GM12874 (cell line): ENCODE results near the gene UNC50.

Source experiments
- TF ChIP-seq, protein P1 (sequence below): IDR thresholded peaks from 2 replicates; pipeline ENCODE4 v1.5.1; 2011; ENCODE audit warnings: low read depth, mild to moderate bottlenecking, control low read depth, low read length, moderate library complexity; ENCODE audit not compliant: insufficient read depth

The UNC50 gene

DNA sequence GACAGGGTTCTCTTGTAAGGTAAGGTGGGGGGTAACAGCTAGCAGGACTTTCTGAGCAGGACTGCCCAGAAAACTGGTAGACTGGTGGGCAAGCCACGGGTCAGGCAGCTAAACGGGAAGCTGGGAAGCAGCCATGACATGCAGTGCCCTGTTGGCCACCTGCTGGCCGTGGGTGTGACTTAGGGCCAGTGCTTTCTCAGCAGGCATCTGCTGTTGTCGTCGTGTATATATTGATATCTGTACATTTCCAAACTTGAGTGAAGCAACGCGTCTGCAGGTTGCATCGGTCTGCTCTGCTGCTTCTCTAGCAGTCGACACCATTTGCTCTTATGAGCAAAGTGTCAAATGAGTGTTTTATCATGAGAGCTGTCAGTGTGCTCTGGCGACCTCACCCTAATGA is 31.1 kb upstream of the UNC50 start:
- TF ChIP-seq, protein P1, sequence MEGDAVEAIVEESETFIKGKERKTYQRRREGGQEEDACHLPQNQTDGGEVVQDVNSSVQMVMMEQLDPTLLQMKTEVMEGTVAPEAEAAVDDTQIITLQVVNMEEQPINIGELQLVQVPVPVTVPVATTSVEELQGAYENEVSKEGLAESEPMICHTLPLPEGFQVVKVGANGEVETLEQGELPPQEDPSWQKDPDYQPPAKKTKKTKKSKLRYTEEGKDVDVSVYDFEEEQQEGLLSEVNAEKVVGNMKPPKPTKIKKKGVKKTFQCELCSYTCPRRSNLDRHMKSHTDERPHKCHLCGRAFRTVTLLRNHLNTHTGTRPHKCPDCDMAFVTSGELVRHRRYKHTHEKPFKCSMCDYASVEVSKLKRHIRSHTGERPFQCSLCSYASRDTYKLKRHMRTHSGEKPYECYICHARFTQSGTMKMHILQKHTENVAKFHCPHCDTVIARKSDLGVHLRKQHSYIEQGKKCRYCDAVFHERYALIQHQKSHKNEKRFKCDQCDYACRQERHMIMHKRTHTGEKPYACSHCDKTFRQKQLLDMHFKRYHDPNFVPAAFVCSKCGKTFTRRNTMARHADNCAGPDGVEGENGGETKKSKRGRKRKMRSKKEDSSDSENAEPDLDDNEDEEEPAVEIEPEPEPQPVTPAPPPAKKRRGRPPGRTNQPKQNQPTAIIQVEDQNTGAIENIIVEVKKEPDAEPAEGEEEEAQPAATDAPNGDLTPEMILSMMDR = no peak

DNA sequence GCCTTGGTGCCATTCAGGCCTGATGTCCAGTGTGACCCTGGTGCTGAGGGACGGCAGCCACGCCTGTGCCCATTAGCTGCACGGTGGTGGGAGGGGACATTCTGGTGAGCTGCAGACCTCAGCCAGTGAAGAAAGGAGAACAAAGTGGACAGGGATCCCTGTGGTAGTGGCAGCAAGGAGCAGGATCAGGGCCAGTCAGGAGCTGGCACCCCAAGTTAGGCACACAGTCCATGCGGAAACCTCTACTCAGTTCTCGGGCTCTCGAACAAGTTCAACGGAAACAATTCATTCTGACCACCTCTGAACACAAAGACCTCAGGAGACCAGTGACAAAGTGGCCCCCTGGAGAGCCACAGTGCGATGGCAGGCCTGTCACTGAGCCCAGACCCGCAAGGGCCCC is 30.2 kb upstream of the UNC50 start:
- TF ChIP-seq, protein P1 = no peak

DNA sequence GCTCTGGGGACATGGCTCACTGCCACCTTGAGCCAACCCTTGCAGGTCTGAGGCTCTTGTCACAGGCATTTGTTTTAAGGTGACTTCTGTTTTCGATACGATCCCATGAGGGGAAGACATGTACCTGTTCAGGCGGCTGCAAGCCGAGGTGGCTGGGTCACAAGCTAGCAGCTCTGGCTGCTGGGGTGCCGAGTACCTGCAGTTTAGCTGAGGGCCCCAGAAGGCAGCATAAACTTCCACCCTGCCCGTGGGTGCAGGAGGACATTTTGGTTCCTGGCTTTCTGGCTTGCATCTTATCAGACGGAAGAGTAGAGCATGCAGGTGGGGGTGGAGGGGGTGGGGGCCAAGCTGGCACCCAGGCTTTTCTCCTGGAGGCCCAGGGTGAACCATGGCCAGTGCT is 28.5 kb upstream of the UNC50 start:
- TF ChIP-seq, protein P1 = no peak

DNA sequence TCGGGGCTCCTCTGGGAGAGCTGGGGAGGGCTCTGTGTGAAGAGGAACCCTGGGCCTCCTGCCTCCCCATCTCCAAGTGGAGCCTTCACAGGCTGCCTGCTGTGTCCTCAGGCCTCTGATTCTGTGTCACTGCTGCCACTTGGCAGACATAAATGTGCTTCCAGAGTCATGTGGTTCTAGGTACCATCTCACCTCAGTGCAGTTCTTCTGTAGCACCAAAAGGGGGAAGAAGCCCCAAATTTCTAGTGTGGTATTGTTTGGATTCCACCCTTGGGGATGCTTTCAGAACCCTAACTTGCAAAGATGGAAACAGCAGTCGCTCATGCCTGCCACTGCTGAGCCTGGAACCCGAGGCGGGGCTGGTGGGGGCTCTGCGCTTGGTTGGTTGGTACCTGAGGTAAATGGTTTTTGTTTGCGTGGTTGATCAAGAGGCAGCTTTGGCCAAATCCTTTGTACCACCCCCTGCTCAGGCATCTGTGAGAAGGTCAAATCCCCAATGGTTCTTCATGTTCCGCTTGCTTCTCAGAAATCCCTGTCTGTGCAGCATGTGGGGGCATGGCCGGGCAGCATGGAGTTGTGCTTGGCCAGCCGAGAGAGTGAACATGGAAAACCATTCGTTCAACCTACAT is 27.6 kb upstream of the UNC50 start:
- TF ChIP-seq, protein P1 = 0 out of 2 replicates have a peak, but pooled peaks have one; percentile 11

DNA sequence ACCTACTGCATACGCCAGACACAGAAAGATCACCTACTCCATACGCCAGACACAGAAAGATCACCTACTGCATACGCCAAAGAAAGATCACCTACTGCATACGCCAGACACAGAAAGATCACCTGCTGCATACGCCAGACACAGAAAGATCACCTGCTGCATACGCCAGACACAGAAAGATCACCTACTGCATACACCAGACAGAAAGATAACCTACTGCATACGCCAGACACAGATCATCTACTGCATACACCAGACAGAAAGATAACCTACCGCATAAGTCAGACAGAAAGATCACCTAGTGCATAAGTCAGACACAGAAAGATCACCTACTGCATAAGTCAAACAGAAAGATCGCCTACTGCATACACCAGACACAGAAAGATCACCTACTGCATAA is 25.9 kb upstream of the UNC50 start:
- TF ChIP-seq, protein P1 = no peak

DNA sequence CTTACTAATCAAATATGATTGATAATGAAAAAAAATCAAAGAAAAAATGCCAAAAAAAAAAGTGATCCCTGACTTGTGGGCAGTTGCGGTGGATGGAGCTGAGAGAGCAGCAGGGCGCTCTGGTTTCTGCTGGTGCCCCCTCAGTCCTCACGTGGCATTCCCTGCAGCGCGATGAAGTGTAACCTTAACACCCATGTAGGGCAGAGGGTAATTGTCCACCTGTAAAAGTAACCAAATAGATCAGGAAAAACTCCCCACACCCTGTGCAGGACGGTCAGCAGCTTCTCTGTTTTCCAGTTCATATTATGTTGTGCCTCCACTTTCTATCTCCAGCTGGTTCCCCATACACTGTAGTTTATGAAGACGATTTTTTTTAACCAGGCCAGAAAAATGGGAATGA is 25.1 kb upstream of the UNC50 start:
- TF ChIP-seq, protein P1 = no peak

DNA sequence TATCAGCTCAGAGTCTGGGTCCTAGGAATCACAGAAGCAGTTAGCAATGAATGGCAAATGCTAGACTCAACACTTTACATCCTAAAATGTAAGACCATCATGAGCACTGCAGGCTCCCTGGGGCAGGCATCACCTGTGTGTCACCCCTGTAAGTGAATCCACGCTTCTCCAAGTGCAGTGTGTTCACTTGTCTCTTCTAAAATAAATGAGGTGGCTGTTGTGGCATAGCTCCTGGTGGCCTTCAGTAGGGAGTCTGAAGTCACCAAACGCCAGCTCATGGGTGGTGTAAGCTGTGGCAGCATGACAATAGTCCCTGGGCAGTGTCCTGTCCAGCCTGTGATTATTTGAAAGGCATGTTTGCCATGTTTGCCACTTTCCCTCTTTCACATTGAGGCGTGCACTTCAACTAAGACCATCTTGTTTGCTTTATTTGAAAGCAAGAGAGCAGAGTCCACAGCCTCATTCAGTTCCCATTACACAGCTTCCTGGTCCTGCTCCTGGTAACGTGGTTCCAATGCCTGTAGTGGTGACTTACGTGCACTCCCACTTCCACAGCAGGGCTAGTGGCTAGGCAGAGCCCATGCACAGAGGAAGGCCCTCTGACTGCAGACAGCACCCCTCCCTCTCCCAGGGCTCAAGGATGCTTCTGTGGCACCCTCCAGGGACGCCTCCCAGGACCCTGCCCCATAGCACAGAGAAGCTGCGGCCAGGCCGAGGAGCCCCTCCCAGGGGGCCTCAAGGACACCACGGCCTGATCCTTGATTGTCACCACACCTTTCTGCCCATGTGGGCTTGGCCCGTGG is 24.4 kb upstream of the UNC50 start:
- TF ChIP-seq, protein P1 = no peak
